H9 (cell line): ENCODE measurements around the gene NKX2-2. TPM values are rescaled to one million over a fixed set of nuclear protein-coding genes. Genes with fewer than 3 reads are reported as not detected.

Experiments
- DNase-seq: peaks from one replicate; pipeline ENCODE4 v3.0.0-alpha.2; 2017
- H2AFZ ChIP-seq: one replicate; pipeline ENCODE4 v1.6.1; 2013; ENCODE audit warnings: mild to moderate bottlenecking, low read length, control low read depth, moderate library complexity
- H2AK5ac ChIP-seq: 2 replicates; pipeline ENCODE4 v1.6.1; 2013; ENCODE audit warnings: low read length, control low read depth, mixed read lengths; ENCODE audit not compliant: insufficient read length
- H2BK120ac ChIP-seq: one replicate; pipeline ENCODE4 v1.6.1; 2013; ENCODE audit warnings: low read depth, mild to moderate bottlenecking, low read length, control low read depth, inconsistent platforms; ENCODE audit not compliant: poor library complexity, severe bottlenecking
- H2BK12ac ChIP-seq: 2 replicates; pipeline ENCODE4 v1.6.1; 2013; ENCODE audit warnings: low read length, control low read depth, mixed read lengths, low read depth; ENCODE audit not compliant: insufficient read length
- H2BK15ac ChIP-seq: 2 replicates; pipeline ENCODE4 v1.6.1; 2013; ENCODE audit warnings: low read depth, low read length, control low read depth
- H2BK20ac ChIP-seq: one replicate; pipeline ENCODE4 v1.6.1; 2013; ENCODE audit warnings: low read depth, mild to moderate bottlenecking, low read length, control low read depth, inconsistent platforms; ENCODE audit not compliant: poor library complexity, severe bottlenecking
- H2BK5ac ChIP-seq: 2 replicates; pipeline ENCODE4 v1.6.1; 2013; ENCODE audit warnings: low read length, control low read depth, mixed read lengths; ENCODE audit not compliant: insufficient read length
- H3K14ac ChIP-seq: 2 replicates; pipeline ENCODE4 v1.6.1; 2013; ENCODE audit warnings: low read length, control low read depth; ENCODE audit not compliant: insufficient read depth
- H3K18ac ChIP-seq: 2 replicates; pipeline ENCODE4 v1.6.1; 2013; ENCODE audit warnings: low read depth, mild to moderate bottlenecking, mixed read lengths, low read length, control low read depth; ENCODE audit not compliant: insufficient read length
- H3K23ac ChIP-seq: 2 replicates; pipeline ENCODE4 v1.6.1; 2013; ENCODE audit warnings: low read length, control low read depth, mixed read lengths, low read depth; ENCODE audit not compliant: insufficient read length
- H3K23me2 ChIP-seq: 2 replicates; pipeline ENCODE4 v1.6.1; 2013; ENCODE audit warnings: low read depth, mild to moderate bottlenecking, mixed read lengths, low read length, control low read depth; ENCODE audit not compliant: insufficient read length, poor library complexity, severe bottlenecking
- H3K27ac ChIP-seq: 2 replicates; pipeline ENCODE4 v1.5.1; 2013; ENCODE audit warnings: low read length, control low read depth, mixed read lengths, low read depth; ENCODE audit not compliant: insufficient read length
- H3K27me3 ChIP-seq: 2 replicates; pipeline ENCODE4 v1.6.1; 2013; ENCODE audit warnings: low read length, control low read depth, inconsistent platforms; ENCODE audit not compliant: insufficient read depth
- H3K4ac ChIP-seq: 2 replicates; pipeline ENCODE4 v1.6.1; 2013; ENCODE audit warnings: low read depth, mild to moderate bottlenecking, control low read depth, inconsistent platforms, low read length, moderate library complexity
- H3K4me1 ChIP-seq: 2 replicates; pipeline ENCODE4 v1.6.1; 2013; ENCODE audit warnings: low read length, control low read depth, inconsistent platforms; ENCODE audit not compliant: insufficient read depth
- H3K4me2 ChIP-seq: 2 replicates; pipeline ENCODE4 v1.6.1; 2013; ENCODE audit warnings: low read length, control low read depth, mixed read lengths; ENCODE audit not compliant: insufficient read length, insufficient read depth
- H3K56ac ChIP-seq: 2 replicates; pipeline ENCODE4 v1.6.1; 2013; ENCODE audit warnings: low read depth, mild to moderate bottlenecking, mixed read lengths, low read length, control low read depth; ENCODE audit not compliant: insufficient read length
- H3K79me1 ChIP-seq: 2 replicates; pipeline ENCODE4 v1.6.1; 2013; ENCODE audit warnings: low read depth, mild to moderate bottlenecking, moderate library complexity, low read length, control low read depth, inconsistent platforms; ENCODE audit not compliant: insufficient read depth, poor library complexity, severe bottlenecking
- H3K79me2 ChIP-seq: 2 replicates; pipeline ENCODE4 v1.6.1; 2013; ENCODE audit warnings: low read length, control low read depth, inconsistent platforms; ENCODE audit not compliant: insufficient read depth
- H3K9ac ChIP-seq: 2 replicates; pipeline ENCODE4 v1.6.1; 2013; ENCODE audit warnings: low read length, control low read depth, mixed read lengths; ENCODE audit not compliant: insufficient read length; ENCODE audit errors: extremely low read depth
- H3K9me3 ChIP-seq: one replicate; pipeline ENCODE4 v1.6.1; 2013; ENCODE audit warnings: low read depth, low read length, inconsistent platforms; ENCODE audit not compliant: control insufficient read depth
- H3T11ph ChIP-seq: one replicate; pipeline ENCODE4 v1.6.1; 2013; ENCODE audit warnings: mild to moderate bottlenecking, low read length, control low read depth, inconsistent platforms
- H4K20me1 ChIP-seq: one replicate; pipeline ENCODE4 v1.6.1; 2013; ENCODE audit not compliant: control insufficient read depth, insufficient read length, insufficient read depth
- H4K5ac ChIP-seq: 2 replicates; pipeline ENCODE4 v1.6.1; 2013; ENCODE audit warnings: low read depth, mild to moderate bottlenecking, mixed read lengths, low read length, control low read depth; ENCODE audit not compliant: insufficient read length
- H4K8ac ChIP-seq: replicated peaks from 2 replicates; pipeline ENCODE4 v1.6.1; 2013; ENCODE audit warnings: low read length, control low read depth, mixed read lengths, low read depth; ENCODE audit not compliant: insufficient read length
- H4K91ac ChIP-seq: 2 replicates; pipeline ENCODE4 v1.6.1; 2013; ENCODE audit warnings: low read depth, mild to moderate bottlenecking, moderate library complexity, mixed read lengths, low read length, control low read depth; ENCODE audit not compliant: insufficient read length
- H3K27ac Mint-ChIP-seq, 3 experiments: 2 replicates in 2 of 3; 3 replicates in 1 of 3; pipeline ENCODE4 v1.8.0; 2020 to 2021; ENCODE audit warnings: mixed read lengths in 3 of 3, mild to moderate bottlenecking in 1 of 3, moderate library complexity in 1 of 3
- H3K27me3 Mint-ChIP-seq: 2 replicates; pipeline ENCODE4 v1.8.0; 2021; ENCODE audit warnings: low read depth, mild to moderate bottlenecking, moderate library complexity, mixed read lengths
- H3K36me3 Mint-ChIP-seq, 3 experiments: 2 replicates in 2 of 3; 3 replicates in 1 of 3; pipeline ENCODE4 v1.8.0; 2020 to 2021; ENCODE audit warnings: low read depth in 3 of 3, mixed read lengths in 3 of 3; ENCODE audit not compliant: insufficient read depth in 1 of 3
- H3K4me1 Mint-ChIP-seq, 2 experiments: 2 replicates each; pipeline ENCODE4 v1.8.0; 2020; ENCODE audit warnings: mixed read lengths in 2 of 2
- H3K4me3 Mint-ChIP-seq, 2 experiments: 2 replicates in 1 of 2; 3 replicates in 1 of 2; pipeline ENCODE4 v1.8.0; 2020 to 2021; ENCODE audit warnings: mild to moderate bottlenecking in 2 of 2, mixed read lengths in 2 of 2, moderate library complexity in 1 of 2
- H3K9me3 Mint-ChIP-seq, 2 experiments: 2 replicates in 1 of 2; 3 replicates in 1 of 2; pipeline ENCODE4 v1.8.0; 2020; ENCODE audit warnings: mild to moderate bottlenecking in 2 of 2, mixed read lengths in 2 of 2, moderate library complexity in 1 of 2
- CTCF ChIP-seq: fragments of 200-600 bp; sonication (generic); conservative IDR thresholded peaks from 3 replicates; pipeline ENCODE4 v1.8.0; 2021; ENCODE audit warnings: antibody characterized with exemption, mild to moderate bottlenecking
- WGBS: extraction: QIAGEN DNeasy Blood & Tissue Kit; methylation state at CpG from one replicate; pipeline ENCODE4 v1.1.7; 2013; ENCODE audit warnings: missing lambda C conversion rate, low lambda C conversion rate, mixed read lengths; ENCODE audit not compliant: insufficient read length; ENCODE audit errors: extremely low coverage; 5-methylcytosine and 5-hydroxymethylcytosine counted together
- total RNA-seq: library from RNA; stranded (reverse); gene quantifications from 2 replicates; pipeline ENCODE4 v1.2.1, GENCODE V29; 2021

Gene NKX2-2
- total RNA-seq, 1 experiment from 2014 or later = not detected

DNA sequence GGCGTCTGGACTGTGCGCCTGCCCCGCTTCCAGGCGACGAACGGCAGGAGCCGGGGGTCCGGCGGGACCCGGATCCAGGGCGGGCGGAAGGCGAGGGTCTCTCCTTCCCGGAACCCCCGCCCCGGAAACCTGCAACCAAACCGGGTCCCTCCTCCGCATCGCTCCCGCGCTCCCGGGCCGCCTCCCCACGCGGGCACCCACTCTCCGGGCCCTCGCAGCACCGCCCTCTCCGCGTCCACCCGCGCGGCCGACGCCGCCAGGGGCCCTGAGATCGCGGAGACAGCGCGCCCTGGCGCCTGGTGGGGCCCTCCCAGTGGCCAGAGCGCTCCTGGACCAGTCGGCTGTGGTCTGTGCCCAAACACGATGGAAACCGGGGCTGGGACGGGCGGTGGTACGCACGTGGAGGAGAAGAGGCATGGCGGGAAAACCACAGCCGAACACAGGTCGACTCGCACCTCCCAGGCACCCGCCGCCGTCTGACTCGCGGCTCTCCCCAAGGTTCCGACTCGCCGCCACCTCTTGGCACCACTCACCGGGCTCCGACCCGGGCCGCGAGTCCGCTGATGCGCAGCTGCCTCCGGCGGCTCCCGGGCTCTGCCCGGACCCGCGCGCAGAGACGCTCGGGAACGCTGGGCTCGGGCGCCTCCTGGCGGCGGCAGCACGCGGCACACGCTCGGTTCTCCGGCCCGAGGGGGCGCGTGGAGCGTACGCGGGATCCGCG, 7.9 kb downstream of the NKX2-2 start:
- no peak overlapping the region for H3K27ac Mint-ChIP-seq
- H4K20me1 ChIP-seq = no peaks in the 10 kb centered on the region

More for the DNA sequence above, 7.9 kb downstream of the NKX2-2 start:
- H3K27me3 ChIP-seq = peaks cover 44% of the 10 kb centered on the region
- H3K4me3 Mint-ChIP-seq = peak overlapping the region; percentile 57 to 76; a peak in 4 of 5 replicates
- H3K4me2 ChIP-seq = peak overlapping the region; percentile 65
- no peak overlapping the region for H3T11ph ChIP-seq
- no peak overlapping the region for H2AK5ac ChIP-seq
- H3K9ac ChIP-seq = no peak overlapping the region
- H3K27me3 Mint-ChIP-seq = peaks cover 96% of the 10 kb centered on the region
- H3K36me3 Mint-ChIP-seq = peaks cover 0 to 1% (median 0%) of the 10 kb centered on the region in 3 experiments; a peak in 2 of 7 replicates
- no peaks in the 10 kb centered on the region for H3K9me3 ChIP-seq
- H3K9me3 Mint-ChIP-seq = peaks cover 0 to 3% of the 10 kb centered on the region in 2 experiments; a peak in 3 of 5 replicates
- H3K4me1 Mint-ChIP-seq = peaks cover 11 to 38% of the 10 kb centered on the region in 2 experiments
- no peak overlapping the region for H4K5ac ChIP-seq
- H3K4me1 ChIP-seq = 0 out of 2 replicates have a peak, but pooled peaks cover 2% of the 10 kb centered on the region
- peak overlapping the region; percentile 65; the same call in 1 of the 2 replicates for H3K14ac ChIP-seq
- no peak overlapping the region for H4K8ac ChIP-seq
- no peak overlapping the region for H2BK120ac ChIP-seq
- H3K79me2 ChIP-seq = no peaks in the 10 kb centered on the region
- H2BK15ac ChIP-seq = no peak overlapping the region
- TF ChIP-seq CTCF = peak; percentile 92
- H3K18ac ChIP-seq = peak overlapping the region; percentile 70
- H2BK12ac ChIP-seq = no peak overlapping the region
- H4K91ac ChIP-seq = no peak overlapping the region
- no CpG with 5 or more reads among the region's 95 CpGs for WGBS
- H3K79me1 ChIP-seq = no peaks in the 10 kb centered on the region
- H3K56ac ChIP-seq = no peak overlapping the region
- peaks cover 16% of the 10 kb centered on the region for H3K23me2 ChIP-seq
- H2BK5ac ChIP-seq = no peak overlapping the region
- H3K23ac ChIP-seq = no peak overlapping the region
- DNase-seq = peak; percentile 73
- no peak overlapping the region for H2AFZ ChIP-seq
- no peak overlapping the region for H2BK20ac ChIP-seq
- H3K4ac ChIP-seq = no peak overlapping the region
- no peak overlapping the region for H3K27ac ChIP-seq
